Neuron (in vitro differentiated cells): ENCODE measurements around the gene FMR1.

Experiments used
- H2AFZ ChIP-seq: one replicate; pipeline ENCODE4 v1.6.1; 2013; ENCODE audit warnings: low read depth, mild to moderate bottlenecking, inconsistent platforms, low read length, moderate library complexity
- H3K27me3 ChIP-seq: one replicate; pipeline ENCODE4 v1.6.1; 2013; ENCODE audit warnings: low read length; ENCODE audit not compliant: insufficient read depth
- H3K36me3 ChIP-seq: one replicate; pipeline ENCODE4 v1.6.1; 2013; ENCODE audit warnings: low read length; ENCODE audit not compliant: insufficient read depth
- H3K4me1 ChIP-seq: one replicate; pipeline ENCODE4 v1.6.1; 2013; ENCODE audit warnings: low read length; ENCODE audit not compliant: insufficient read depth
- H3K4me3 ChIP-seq: 2 replicates; pipeline ENCODE4 v1.5.1; 2013; ENCODE audit warnings: mild to moderate bottlenecking, low read length, moderate library complexity
- H3K9me3 ChIP-seq: one replicate; pipeline ENCODE4 v1.6.1; 2013; ENCODE audit warnings: low read length

FMR1 gene

GRCh38 chrX:147900349-147900748, 11.4 kb upstream of the FMR1 start:
- Histone ChIP-seq H3K27me3 (no peaks in the 10 kb centered on the region), H2AFZ (no peak overlapping the region), H3K36me3 (no peaks in the 10 kb centered on the region), H3K4me3 (no peak overlapping the region), H3K4me1 (no peaks in the 10 kb centered on the region), H3K9me3 (no peaks in the 10 kb centered on the region)

GRCh38 chrX:147901461-147902126, 10.1 kb upstream of the FMR1 start:
- H3K9me3 ChIP-seq = no peaks in the 10 kb centered on the region
- H3K36me3 ChIP-seq = no peaks in the 10 kb centered on the region
- no peaks in the 10 kb centered on the region for H3K4me1 ChIP-seq
- no peak overlapping the region for H2AFZ ChIP-seq
- no peak overlapping the region for H3K4me3 ChIP-seq
- no peaks in the 10 kb centered on the region for H3K27me3 ChIP-seq

- Histone ChIP-seq H2AFZ (no peak overlapping the region), H3K36me3 (no peaks in the 10 kb centered on the region), H3K4me1 (no peaks in the 10 kb centered on the region), H3K9me3 (no peaks in the 10 kb centered on the region), H3K4me3 (no peak overlapping the region), H3K27me3 (no peaks in the 10 kb centered on the region)
Measured at GRCh38 chrX:147902270-147902669, 9.4 kb upstream of the FMR1 start.

DNA sequence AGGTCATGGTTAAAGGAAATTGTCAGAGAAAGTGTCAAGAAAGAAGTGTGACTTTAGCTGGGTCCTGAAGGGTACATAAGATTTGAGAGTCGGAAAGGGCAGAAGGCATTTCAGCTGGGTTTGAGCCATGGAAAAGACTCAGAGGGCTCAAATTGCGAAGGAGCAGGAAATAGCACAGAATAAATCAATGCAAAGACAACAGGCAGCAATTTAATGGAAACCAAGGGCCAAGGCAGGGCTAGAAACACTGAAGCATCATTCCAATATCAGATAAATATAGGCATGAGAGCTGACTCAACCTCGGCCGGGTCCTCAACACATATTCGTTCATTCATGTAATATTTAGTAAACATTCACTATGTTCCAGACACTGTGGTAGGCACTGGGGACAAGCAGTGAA, 3.6 kb upstream of the FMR1 start:
- H3K9me3 ChIP-seq = no peaks in the 10 kb centered on the region
- H3K4me1 ChIP-seq = no peaks in the 10 kb centered on the region
- H3K36me3 ChIP-seq = no peaks in the 10 kb centered on the region
- no peak overlapping the region for H3K4me3 ChIP-seq
- no peak overlapping the region for H2AFZ ChIP-seq
- H3K27me3 ChIP-seq = no peaks in the 10 kb centered on the region

- Histone ChIP-seq H2AFZ (no peak overlapping the region), H3K4me1 (peaks cover 6% of the 10 kb centered on the region), H3K4me3 (no peak overlapping the region), H3K36me3 (no peaks in the 10 kb centered on the region), H3K9me3 (no peaks in the 10 kb centered on the region), H3K27me3 (no peaks in the 10 kb centered on the region)
Measured at GRCh38 chrX:147910607-147911006, 1.1 kb upstream of the FMR1 start.

DNA sequence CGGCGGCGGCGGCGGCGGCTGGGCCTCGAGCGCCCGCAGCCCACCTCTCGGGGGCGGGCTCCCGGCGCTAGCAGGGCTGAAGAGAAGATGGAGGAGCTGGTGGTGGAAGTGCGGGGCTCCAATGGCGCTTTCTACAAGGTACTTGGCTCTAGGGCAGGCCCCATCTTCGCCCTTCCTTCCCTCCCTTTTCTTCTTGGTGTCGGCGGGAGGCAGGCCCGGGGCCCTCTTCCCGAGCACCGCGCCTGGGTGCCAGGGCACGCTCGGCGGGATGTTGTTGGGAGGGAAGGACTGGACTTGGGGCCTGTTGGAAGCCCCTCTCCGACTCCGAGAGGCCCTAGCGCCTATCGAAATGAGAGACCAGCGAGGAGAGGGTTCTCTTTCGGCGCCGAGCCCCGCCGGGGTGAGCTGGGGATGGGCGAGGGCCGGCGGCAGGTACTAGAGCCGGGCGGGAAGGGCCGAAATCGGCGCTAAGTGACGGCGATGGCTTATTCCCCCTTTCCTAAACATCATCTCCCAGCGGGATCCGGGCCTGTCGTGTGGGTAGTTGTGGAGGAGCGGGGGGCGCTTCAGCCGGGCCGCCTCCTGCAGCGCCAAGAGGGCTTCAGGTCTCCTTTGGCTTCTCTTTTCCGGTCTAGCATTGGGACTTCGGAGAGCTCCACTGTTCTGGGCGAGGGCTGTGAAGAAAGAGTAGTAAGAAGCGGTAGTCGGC, 528 bp downstream of the FMR1 start:
- H3K4me3 ChIP-seq = peak overlapping the region; percentile 70
- no peaks in the 10 kb centered on the region for H3K36me3 ChIP-seq
- no peaks in the 10 kb centered on the region for H3K27me3 ChIP-seq
- H3K4me1 ChIP-seq = peaks cover 6% of the 10 kb centered on the region
- H3K9me3 ChIP-seq = no peaks in the 10 kb centered on the region
- H2AFZ ChIP-seq = no peak overlapping the region

DNA sequence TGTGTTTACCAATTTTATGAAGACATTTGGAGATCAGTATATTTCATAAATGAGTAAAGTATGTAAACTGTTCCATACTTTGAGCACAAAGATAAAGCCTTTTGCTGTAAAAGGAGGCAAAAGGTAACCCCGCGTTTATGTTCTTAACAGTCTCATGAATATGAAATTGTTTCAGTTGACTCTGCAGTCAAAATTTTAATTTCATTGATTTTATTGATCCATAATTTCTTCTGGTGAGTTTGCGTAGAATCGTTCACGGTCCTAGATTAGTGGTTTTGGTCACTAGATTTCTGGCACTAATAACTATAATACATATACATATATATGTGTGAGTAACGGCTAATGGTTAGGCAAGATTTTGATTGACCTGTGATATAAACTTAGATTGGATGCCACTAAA, 1.9 kb downstream of the FMR1 start:
- H3K4me1 ChIP-seq = peaks cover 6% of the 10 kb centered on the region
- H3K4me3 ChIP-seq = peak overlapping the region; percentile 70
- H3K9me3 ChIP-seq = no peaks in the 10 kb centered on the region
- no peak overlapping the region for H2AFZ ChIP-seq
- H3K27me3 ChIP-seq = no peaks in the 10 kb centered on the region
- no peaks in the 10 kb centered on the region for H3K36me3 ChIP-seq

DNA sequence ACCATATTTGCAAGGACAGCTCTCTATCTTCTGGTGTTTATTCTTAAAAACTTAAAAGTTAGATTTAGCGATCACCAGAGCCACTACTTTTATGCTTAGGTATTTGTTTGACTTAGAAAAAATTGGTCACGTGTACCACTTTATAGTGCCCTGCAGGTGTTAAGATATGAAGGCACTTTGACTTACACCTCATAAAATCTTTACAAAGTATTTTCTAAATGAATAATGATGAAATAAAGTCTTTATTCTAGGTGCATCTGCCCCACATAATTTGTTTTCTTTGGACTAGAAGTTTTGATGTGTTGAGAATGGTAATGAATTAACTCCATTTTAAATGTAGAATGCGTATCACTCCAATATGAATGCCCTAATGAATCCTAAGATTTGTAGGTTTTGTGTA, 2.9 kb downstream of the FMR1 start:
- Histone ChIP-seq H3K36me3 (no peaks in the 10 kb centered on the region), H3K27me3 (no peaks in the 10 kb centered on the region), H3K4me1 (peaks cover 6% of the 10 kb centered on the region), H3K9me3 (no peaks in the 10 kb centered on the region), H2AFZ (no peak overlapping the region), H3K4me3 (peak overlapping the region; percentile 70)

GRCh38 chrX:147916375-147916968, 4.8 kb downstream of the FMR1 start:
- H3K4me3 ChIP-seq = no peak overlapping the region

DNA sequence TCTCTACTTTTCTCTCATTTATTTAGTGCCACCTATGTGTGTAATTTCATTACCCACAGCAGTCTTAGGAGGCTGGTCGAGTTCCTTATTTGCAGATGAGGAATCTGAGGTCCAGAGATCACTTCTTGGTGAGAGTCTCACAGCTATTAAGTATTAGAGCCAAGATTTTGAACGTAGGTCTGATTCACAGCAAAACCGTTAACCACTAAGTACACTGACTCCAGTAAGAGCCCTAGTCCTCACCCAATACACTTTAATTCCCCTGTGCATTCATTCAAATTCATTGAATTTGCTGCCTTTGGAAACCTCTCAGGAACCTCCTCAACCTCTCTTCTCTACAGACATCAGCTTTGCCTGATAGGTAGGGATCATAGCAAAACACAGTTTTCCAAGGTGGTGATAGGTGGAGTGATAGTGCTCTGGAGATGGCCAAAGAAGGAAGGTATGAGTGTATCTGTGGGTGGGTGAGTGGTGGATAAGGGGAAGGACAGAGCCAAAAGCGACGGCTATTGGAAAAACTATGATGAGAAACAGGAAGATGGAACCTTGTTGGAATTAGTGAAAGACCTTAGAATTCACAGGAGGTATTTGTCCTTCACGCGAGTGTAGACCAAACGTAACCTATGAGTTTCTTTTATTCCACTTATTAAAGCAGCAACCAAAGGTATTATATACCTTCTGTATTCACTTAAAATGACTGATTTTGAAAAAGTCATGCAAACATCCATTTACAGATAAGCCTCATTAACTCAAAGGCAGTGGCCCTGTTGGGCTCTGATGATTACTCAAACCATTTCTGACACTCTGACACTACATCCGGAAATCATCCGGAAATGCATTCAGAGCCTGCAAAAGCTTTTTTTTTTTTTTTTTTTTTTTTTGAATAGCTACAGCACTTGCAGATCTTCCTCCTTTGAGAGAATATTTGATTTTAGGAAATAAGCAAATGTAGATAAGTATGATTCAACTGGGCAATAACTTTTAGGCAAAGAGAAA, 6.3 kb downstream of the FMR1 start:
- Histone ChIP-seq H3K4me3 (no peak overlapping the region), H3K4me1 (peaks cover 8% of the 10 kb centered on the region), H2AFZ (no peak overlapping the region), H3K27me3 (no peaks in the 10 kb centered on the region), H3K36me3 (no peaks in the 10 kb centered on the region), H3K9me3 (no peaks in the 10 kb centered on the region)

More at GRCh38 chrX:147916375-147916968, 4.8 kb downstream of the FMR1 start:
- H2AFZ ChIP-seq = no peak overlapping the region
- H3K27me3 ChIP-seq = no peaks in the 10 kb centered on the region
- H3K36me3 ChIP-seq = no peaks in the 10 kb centered on the region
- H3K4me1 ChIP-seq = peaks cover 8% of the 10 kb centered on the region
- no peaks in the 10 kb centered on the region for H3K9me3 ChIP-seq

DNA sequence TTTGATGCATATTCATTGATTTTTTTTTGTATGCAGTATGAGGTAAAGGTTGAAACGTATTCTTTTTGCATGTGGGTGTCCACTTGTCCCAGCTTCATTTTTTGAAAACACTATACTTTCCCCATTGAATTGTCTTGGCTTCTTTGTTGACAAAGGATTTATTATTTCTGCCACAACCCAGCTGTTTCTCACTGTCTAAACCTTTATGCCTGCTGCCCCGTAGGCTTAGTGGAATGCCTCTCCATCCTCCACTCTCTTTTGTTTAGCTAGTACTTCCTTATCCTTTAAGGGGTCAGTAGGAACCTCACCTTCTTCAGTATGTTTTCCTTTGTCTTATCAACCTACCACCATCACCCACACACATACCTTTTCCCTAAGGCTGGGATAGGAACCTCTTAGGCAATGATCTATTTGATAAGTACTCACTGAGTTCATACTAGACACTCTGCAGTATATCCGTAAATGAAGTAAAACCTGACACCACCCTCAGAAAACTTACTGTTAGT, 8.5 kb downstream of the FMR1 start:
- Histone ChIP-seq H3K9me3 (no peaks in the 10 kb centered on the region), H3K4me3 (no peak overlapping the region), H3K4me1 (peaks cover 3% of the 10 kb centered on the region), H3K36me3 (no peaks in the 10 kb centered on the region), H2AFZ (no peak overlapping the region), H3K27me3 (no peaks in the 10 kb centered on the region)

- no peaks in the 10 kb centered on the region for H3K9me3 ChIP-seq
- H3K36me3 ChIP-seq = peaks cover 6% of the 10 kb centered on the region
- H3K4me1 ChIP-seq = peaks cover 3% of the 10 kb centered on the region
- no peak overlapping the region for H3K4me3 ChIP-seq
- H2AFZ ChIP-seq = no peak overlapping the region
- H3K27me3 ChIP-seq = no peaks in the 10 kb centered on the region
Measured at GRCh38 chrX:147923605-147924004, 11.9 kb downstream of the FMR1 start.
